WI38 (cell line): ENCODE data around the gene ZSCAN10.

Experiments used
- H3K4me3 ChIP-seq: 2 replicates; pipeline ENCODE4 v1.5.1; 2011; ENCODE audit warnings: low read depth, mild to moderate bottlenecking, control low read depth, low read length
- TF ChIP-seq, protein P1 (sequence below): IDR thresholded peaks from 2 replicates; pipeline ENCODE4 v1.5.1; 2012; ENCODE audit warnings: low read depth, mild to moderate bottlenecking, control low read depth, low read length

The ZSCAN10 gene

DNA sequence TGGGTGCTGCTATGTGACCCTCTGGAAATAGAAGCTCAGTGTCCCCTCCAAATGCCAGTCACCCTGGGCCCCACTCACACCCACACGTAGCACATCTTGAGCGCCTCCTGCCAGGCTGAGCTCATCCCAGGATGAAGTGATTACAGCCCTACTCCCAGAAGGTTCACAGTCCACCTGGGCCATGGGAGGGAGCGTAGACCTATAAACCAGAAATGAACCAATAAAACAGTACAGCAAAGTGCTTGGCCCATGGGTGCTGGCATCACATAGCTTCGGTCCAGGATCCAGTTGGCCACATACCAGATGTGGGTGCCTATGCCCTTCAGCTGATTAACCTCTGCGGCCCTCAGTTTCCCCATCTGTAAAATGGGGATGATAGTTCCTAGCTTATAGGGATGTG, 60.2 kb downstream of the ZSCAN10 start:
- TF ChIP-seq, protein P1, sequence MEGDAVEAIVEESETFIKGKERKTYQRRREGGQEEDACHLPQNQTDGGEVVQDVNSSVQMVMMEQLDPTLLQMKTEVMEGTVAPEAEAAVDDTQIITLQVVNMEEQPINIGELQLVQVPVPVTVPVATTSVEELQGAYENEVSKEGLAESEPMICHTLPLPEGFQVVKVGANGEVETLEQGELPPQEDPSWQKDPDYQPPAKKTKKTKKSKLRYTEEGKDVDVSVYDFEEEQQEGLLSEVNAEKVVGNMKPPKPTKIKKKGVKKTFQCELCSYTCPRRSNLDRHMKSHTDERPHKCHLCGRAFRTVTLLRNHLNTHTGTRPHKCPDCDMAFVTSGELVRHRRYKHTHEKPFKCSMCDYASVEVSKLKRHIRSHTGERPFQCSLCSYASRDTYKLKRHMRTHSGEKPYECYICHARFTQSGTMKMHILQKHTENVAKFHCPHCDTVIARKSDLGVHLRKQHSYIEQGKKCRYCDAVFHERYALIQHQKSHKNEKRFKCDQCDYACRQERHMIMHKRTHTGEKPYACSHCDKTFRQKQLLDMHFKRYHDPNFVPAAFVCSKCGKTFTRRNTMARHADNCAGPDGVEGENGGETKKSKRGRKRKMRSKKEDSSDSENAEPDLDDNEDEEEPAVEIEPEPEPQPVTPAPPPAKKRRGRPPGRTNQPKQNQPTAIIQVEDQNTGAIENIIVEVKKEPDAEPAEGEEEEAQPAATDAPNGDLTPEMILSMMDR: no peak
- no peak overlapping the region for H3K4me3 ChIP-seq
